ENCODE results near the gene PRICKLE4. TPM values are rescaled to one million over a fixed set of nuclear protein-coding genes. Genes with fewer than 3 reads are reported as not detected.

The PRICKLE4 gene
- total and polyA plus RNA-seq, 2 of the 13 experiments (the other 11 are each of a cell fraction or from before 2014, with no cell fraction given), result 0.92 to 1.2 TPM

GRCh38 chr6:41741625-41742490 lies 38.7 kb upstream of the PRICKLE4 start (continued):
- TF ChIP-seq NR1H2 (CRISPR knock-in tag; IDR thresholded peaks at IDR 0.05; ENCODE audit: borderline replicate concordance, low read depth) (no peak), PITX1 (CRISPR knock-in tag; IDR thresholded peaks at IDR 0.05) (no peak), ZNF407 (CRISPR knock-in tag; IDR thresholded peaks at IDR 0.05; ENCODE audit: not compliant biosample characterization) (no peak), ZSCAN25 (CRISPR knock-in tag; IDR thresholded peaks at IDR 0.05) (no peak), ZBTB34 (CRISPR knock-in tag; IDR thresholded peaks at IDR 0.05) (0 out of 2 replicates have a peak, but pooled peaks have one; percentile 38), SIN3A (IDR thresholded peaks at IDR 0.05; ENCODE audit: borderline replicate concordance, low read depth, low read length) (no peak), MYPOP (CRISPR knock-in tag; IDR thresholded peaks at IDR 0.05) (peak; percentile 66; the same call in 1 of the 2 replicates), TMF1 (CRISPR knock-in tag; IDR thresholded peaks at IDR 0.05; ENCODE audit: low read depth) (peak; percentile 49; the same call in 1 of the 2 replicates), STAG1 (CRISPR knock-in tag; IDR thresholded peaks at IDR 0.05) (peak; percentile 54), ZFP62 (CRISPR knock-in tag; IDR thresholded peaks at IDR 0.05) (no peak), CC2D1A (CRISPR knock-in tag; IDR thresholded peaks at IDR 0.05) (0 out of 2 replicates have a peak, but pooled peaks have one; percentile 12), ADNP (CRISPR knock-in tag; IDR thresholded peaks at IDR 0.05) (no peak), MXD4 (CRISPR knock-in tag; IDR thresholded peaks at IDR 0.05) (no peak), PCBP2 (optimal IDR thresholded peaks at IDR 0.05; ENCODE audit: low read depth, low read length, poor library complexity, severe bottlenecking) (no peak), RXRB (CRISPR knock-in tag; IDR thresholded peaks at IDR 0.05; ENCODE audit: borderline replicate concordance) (peak; percentile 54; the same call in 1 of the 2 replicates), ZNF747 (CRISPR knock-in tag; IDR thresholded peaks at IDR 0.05; ENCODE audit: borderline replicate concordance) (no peak; the same call in 1 of the 2 replicates), BRF2 (CRISPR knock-in tag; IDR thresholded peaks at IDR 0.05) (no peak)

Measured in HepG2 (cell line).